ENCODE measurements around the gene ANKLE1.

ANKLE1 gene

DNA sequence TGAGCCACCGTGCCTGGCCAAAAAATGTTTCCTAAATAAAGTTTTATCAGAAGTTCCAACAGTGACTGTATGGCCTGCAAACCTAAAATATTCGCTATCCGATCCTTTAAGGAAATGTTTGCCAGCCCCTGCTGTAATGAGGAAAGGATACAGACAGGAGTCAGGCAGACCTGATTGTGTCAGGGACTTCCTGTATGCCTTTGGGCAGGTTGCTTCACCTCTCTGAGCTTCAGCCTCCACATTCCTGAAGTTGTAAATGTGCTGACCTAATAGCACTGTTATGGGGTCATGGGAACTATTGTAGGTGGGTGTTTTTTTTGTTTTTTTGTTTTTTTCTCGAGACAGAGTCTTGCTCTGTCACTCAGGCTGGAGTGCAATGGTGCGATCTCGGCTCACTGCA lies 15.3 kb downstream of the ANKLE1 start:
- no peak for ATAC-seq
- no peak for TF ChIP-seq CREB5 (CRISPR knock-in tag; IDR thresholded peaks at IDR 0.05; ENCODE audit: low read depth)
- no peak for TF ChIP-seq BACH2 (CRISPR knock-in tag; IDR thresholded peaks at IDR 0.05; ENCODE audit: borderline replicate concordance)
- no peak for TF ChIP-seq CSRNP3 (CRISPR knock-in tag; IDR thresholded peaks at IDR 0.05)
- TF ChIP-seq, protein P1, sequence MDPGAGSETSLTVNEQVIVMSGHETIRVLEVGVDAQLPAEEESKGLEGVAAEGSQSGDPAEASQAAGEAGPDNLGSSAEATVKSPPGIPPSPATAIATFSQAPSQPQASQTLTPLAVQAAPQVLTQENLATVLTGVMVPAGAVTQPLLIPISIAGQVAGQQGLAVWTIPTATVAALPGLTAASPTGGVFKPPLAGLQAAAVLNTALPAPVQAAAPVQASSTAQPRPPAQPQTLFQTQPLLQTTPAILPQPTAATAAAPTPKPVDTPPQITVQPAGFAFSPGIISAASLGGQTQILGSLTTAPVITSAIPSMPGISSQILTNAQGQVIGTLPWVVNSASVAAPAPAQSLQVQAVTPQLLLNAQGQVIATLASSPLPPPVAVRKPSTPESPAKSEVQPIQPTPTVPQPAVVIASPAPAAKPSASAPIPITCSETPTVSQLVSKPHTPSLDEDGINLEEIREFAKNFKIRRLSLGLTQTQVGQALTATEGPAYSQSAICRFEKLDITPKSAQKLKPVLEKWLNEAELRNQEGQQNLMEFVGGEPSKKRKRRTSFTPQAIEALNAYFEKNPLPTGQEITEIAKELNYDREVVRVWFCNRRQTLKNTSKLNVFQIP (CRISPR knock-in tag; IDR thresholded peaks at IDR 0.05; ENCODE audit: borderline replicate concordance, low read depth): no peak
- TF ChIP-seq ZNF8 (CRISPR knock-in tag; IDR thresholded peaks at IDR 0.05): no peak
- TF ChIP-seq, protein P2, sequence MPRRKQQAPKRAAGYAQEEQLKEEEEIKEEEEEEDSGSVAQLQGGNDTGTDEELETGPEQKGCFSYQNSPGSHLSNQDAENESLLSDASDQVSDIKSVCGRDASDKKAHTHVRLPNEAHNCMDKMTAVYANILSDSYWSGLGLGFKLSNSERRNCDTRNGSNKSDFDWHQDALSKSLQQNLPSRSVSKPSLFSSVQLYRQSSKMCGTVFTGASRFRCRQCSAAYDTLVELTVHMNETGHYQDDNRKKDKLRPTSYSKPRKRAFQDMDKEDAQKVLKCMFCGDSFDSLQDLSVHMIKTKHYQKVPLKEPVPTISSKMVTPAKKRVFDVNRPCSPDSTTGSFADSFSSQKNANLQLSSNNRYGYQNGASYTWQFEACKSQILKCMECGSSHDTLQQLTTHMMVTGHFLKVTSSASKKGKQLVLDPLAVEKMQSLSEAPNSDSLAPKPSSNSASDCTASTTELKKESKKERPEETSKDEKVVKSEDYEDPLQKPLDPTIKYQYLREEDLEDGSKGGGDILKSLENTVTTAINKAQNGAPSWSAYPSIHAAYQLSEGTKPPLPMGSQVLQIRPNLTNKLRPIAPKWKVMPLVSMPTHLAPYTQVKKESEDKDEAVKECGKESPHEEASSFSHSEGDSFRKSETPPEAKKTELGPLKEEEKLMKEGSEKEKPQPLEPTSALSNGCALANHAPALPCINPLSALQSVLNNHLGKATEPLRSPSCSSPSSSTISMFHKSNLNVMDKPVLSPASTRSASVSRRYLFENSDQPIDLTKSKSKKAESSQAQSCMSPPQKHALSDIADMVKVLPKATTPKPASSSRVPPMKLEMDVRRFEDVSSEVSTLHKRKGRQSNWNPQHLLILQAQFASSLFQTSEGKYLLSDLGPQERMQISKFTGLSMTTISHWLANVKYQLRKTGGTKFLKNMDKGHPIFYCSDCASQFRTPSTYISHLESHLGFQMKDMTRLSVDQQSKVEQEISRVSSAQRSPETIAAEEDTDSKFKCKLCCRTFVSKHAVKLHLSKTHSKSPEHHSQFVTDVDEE (CRISPR knock-in tag; IDR thresholded peaks at IDR 0.05): no peak

GRCh38 chr19:17300992-17301619 lies 19.4 kb downstream of the ANKLE1 start:
- ATAC-seq: no peak
- TF ChIP-seq ESRRG (CRISPR knock-in tag; IDR thresholded peaks at IDR 0.05): no peak
- no peak for TF ChIP-seq CREB5 (CRISPR knock-in tag; IDR thresholded peaks at IDR 0.05; ENCODE audit: low read depth)
- no peak for TF ChIP-seq ZNF70 (CRISPR knock-in tag; IDR thresholded peaks at IDR 0.05)
- TF ChIP-seq ZNF565 (CRISPR knock-in tag; conservative IDR thresholded peaks at IDR 0.05; ENCODE audit: low read depth): no peak
- TF ChIP-seq, protein P3, sequence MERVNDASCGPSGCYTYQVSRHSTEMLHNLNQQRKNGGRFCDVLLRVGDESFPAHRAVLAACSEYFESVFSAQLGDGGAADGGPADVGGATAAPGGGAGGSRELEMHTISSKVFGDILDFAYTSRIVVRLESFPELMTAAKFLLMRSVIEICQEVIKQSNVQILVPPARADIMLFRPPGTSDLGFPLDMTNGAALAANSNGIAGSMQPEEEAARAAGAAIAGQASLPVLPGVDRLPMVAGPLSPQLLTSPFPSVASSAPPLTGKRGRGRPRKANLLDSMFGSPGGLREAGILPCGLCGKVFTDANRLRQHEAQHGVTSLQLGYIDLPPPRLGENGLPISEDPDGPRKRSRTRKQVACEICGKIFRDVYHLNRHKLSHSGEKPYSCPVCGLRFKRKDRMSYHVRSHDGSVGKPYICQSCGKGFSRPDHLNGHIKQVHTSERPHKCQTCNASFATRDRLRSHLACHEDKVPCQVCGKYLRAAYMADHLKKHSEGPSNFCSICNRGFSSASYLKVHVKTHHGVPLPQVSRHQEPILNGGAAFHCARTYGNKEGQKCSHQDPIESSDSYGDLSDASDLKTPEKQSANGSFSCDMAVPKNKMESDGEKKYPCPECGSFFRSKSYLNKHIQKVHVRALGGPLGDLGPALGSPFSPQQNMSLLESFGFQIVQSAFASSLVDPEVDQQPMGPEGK (CRISPR knock-in tag; IDR thresholded peaks at IDR 0.05; ENCODE audit: borderline replicate concordance): no peak
- TF ChIP-seq GLIS3 (CRISPR knock-in tag; IDR thresholded peaks at IDR 0.05): no peak
- no peak for TF ChIP-seq ZC3H10 (CRISPR knock-in tag; IDR thresholded peaks at IDR 0.05)
- TF ChIP-seq PPARA (CRISPR knock-in tag; IDR thresholded peaks at IDR 0.05; ENCODE audit: borderline replicate concordance): no peak
- TF ChIP-seq BACH2 (CRISPR knock-in tag; IDR thresholded peaks at IDR 0.05; ENCODE audit: borderline replicate concordance): no peak
- TF ChIP-seq SNAI2 (CRISPR knock-in tag; IDR thresholded peaks at IDR 0.05): no peak
- TF ChIP-seq, protein P2 (CRISPR knock-in tag; IDR thresholded peaks at IDR 0.05): no peak
- TF ChIP-seq TCF4 (CRISPR knock-in tag; IDR thresholded peaks at IDR 0.05; ENCODE audit: borderline replicate concordance): no peak
- TF ChIP-seq ZFP30 (CRISPR knock-in tag; IDR thresholded peaks at IDR 0.05): no peak
